Right lobe of liver (tissue), 6 donors: ENCODE results near the gene MYO1D. TPM values are rescaled to one million over a fixed set of nuclear protein-coding genes. Genes with fewer than 3 reads are reported as not detected.

Source experiments
- ATAC-seq, 4 donors: fragments of 200-7000 bp; cut with Tn5 transposase; one replicate each; pipeline ENCODE4 v1.9.1; 2020; ENCODE audit warnings: mild to moderate bottlenecking in 4 of 4, moderate library complexity in 4 of 4
- DNase-seq, 3 donors: peaks; one replicate each; pipeline ENCODE4 v3.0.0-alpha.2; 2020
- H3K27ac ChIP-seq, 3 donors: fragments of 200-600 bp; one replicate each; pipeline ENCODE4 v1.8.0; 2022
- H3K27me3 ChIP-seq, 2 donors: fragments of 200-600 bp; one replicate each; pipeline ENCODE4 v1.8.0; 2022
- H3K36me3 ChIP-seq, 4 donors: fragments of 200-600 bp; sonication (generic) in 1 of 4; one replicate each; pipeline versions ENCODE4 v1.5.1 to v1.8.0; 2017 to 2022; ENCODE audit warnings: control low read depth in 1 of 4
- H3K4me1 ChIP-seq, 4 donors: fragments of 200-600 bp; sonication (generic) in 1 of 4; one replicate each; pipeline versions ENCODE4 v1.5.1 to v1.8.0; 2017 to 2022; ENCODE audit warnings: control low read depth in 1 of 4
- H3K4me3 ChIP-seq, 3 donors: fragments of 200-600 bp; one replicate each; pipeline ENCODE4 v1.8.0; 2022
- H3K9me3 ChIP-seq, 4 donors: fragments of 200-600 bp; sonication (generic) in 1 of 4; one replicate each; pipeline versions ENCODE4 v1.5.1 to v1.8.0; 2017 to 2022; ENCODE audit warnings: control low read depth in 1 of 4
- CTCF ChIP-seq, 4 donors: fragments of 200-600 bp in 3 of 4; fragments of 450-650 bp in 1 of 4; IDR thresholded peaks; one replicate each; pipeline versions ENCODE4 v1.5.1 to v1.8.0; 2016 to 2022; ENCODE audit warnings: antibody characterized with exemption in 4 of 4, mild to moderate bottlenecking in 2 of 4
- POLR2A ChIP-seq: fragments of 450-650 bp; IDR thresholded peaks from one replicate; pipeline ENCODE4 v1.6.1; 2017; ENCODE audit warnings: antibody characterized with exemption, mild to moderate bottlenecking
- WGBS: methylation state at CpG from one replicate; pipeline ENCODE4 v1.1.6; 2018; ENCODE audit warnings: low coverage, low lambda C conversion rate; ENCODE audit not compliant: insufficient coverage; ENCODE audit errors: missing lambda C conversion rate; 5-methylcytosine and 5-hydroxymethylcytosine counted together
- intact Hi-C, 2 donors: fragments of 100-400 bp; cut with DNase I; formaldehyde crosslinking; loops; one replicate each; pipeline versions ENCODE4 v1.11.2 to v1.14.1; 2022
- total RNA-seq, 6 experiments: library from RNA; depleted of rRNA in 2 of 6; stranded (reverse); fragments of >200 nt in 2 of 6; fragmentation: NEBNext Ultra II Directional in 3 of 6; extraction: Animal tissue kit (Norgen Biotek cat#: 25700) in 3 of 6; gene quantifications; one replicate each; pipeline versions ENCODE4 v1.1.0 to v1.2.4, GENCODE V29; 2016 to 2023
- donor health status: DM: no; HTN: yes; CAD: no.
- donor health status: DM: no; HTN: no; CAD: no.
- donor health status: DM: no; HTN: no; CAD: no.
- donor health status: DM: no; HTN: yes; CAD: no.
- donor health status: DM: no; HTN: yes; CAD: no.

MYO1D gene
- total RNA-seq, 6 experiments from 2014 or later = 17.6 to 25.7 (median 21.0) TPM

DNA sequence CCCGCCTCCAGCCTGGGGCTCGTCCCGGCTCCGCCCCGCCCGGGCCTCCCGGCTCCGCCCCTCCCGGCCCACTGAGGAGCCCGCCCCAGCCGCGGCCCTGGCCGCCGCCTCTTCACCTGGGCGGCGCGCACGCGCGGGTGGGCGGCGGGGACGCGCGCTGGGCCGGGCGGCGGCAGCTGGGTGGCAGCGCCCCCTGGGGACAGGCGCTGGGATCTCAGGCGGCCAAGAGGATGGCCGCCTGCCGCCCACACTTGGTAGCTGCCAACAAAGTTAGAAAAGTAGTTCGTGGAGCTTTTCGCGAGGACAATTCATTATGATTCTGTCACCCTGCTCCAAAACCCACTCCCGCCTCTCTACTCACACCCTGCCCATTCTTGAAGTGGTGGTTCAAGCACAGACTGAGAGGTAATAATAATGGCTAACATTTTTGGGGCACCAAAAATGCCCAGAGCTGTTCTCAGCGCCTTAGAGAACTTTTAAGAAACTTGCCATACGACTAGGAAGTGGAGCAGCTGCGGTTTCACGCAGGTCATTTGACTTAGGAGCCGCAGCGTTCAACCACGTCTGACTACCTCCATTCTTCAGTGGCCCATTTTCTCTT, 340 bp upstream of the MYO1D start:
- Histone ChIP-seq H3K36me3 (no peaks in the 10 kb centered on the region), H3K4me3 (peak overlapping the region; percentile 66 to 90 (median 70)), H3K4me1 (peaks cover 0 to 5% (median 2%) of the 10 kb centered on the region in 4 donors), H3K9me3 (no peaks in the 10 kb centered on the region), H3K27ac (peak overlapping the region; percentile 48 to 87 (median 83)), H3K27me3 (no peaks in the 10 kb centered on the region)
- peak; percentile 95 for DNase-seq
- ATAC-seq = peak; percentile 95 to 99 (median 98)
- WGBS = 2% methylated on average over 16 of the region's 44 CpGs
- TF ChIP-seq CTCF (IDR thresholded peaks at IDR 0.05) (peak; percentile 73 to 100 (median 80)), POLR2A (no peak)
- intact Hi-C loops = loop anchor here (5.0 to 10.0 kb wide), 2 partner anchors 92 to 95 kb away; no protein-coding TSS in a partner anchor

DNA sequence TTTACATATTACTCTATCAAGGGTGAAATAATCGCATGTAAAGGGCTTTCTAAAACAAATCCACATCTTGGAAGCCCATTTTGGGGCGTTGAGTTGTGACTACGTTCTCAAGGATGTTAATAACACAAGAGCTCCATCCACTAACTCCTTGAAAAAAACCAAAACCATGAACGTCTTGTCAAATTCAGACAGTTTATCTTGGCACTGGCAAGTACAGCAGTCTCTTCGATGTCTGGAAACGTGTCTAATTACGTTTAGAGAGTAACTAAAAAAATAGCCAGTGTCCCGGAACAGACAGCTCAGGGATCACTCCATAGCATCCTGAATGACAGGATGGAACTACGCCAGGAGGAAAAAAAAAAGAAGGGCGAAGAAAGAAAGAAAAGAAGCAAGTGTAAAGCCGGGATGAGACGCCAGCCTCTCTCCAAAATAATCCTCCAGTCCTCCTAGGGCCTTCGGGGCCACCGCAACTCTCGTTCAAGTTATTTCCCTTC, 954 bp downstream of the MYO1D start:
- H3K27me3 ChIP-seq = no peaks in the 10 kb centered on the region
- no peaks in the 10 kb centered on the region for H3K36me3 ChIP-seq
- peaks cover 0 to 5% (median 2%) of the 10 kb centered on the region in 4 donors for H3K4me1 ChIP-seq
- no peaks in the 10 kb centered on the region for H3K9me3 ChIP-seq
- intact Hi-C loops = loop anchor here (5.0 to 10.0 kb wide), 2 partner anchors 91 to 94 kb away; no protein-coding TSS in a partner anchor
- peak overlapping the region; percentile 66 to 90 (median 70) for H3K4me3 ChIP-seq
- TF ChIP-seq POLR2A (no peak), CTCF (IDR thresholded peaks at IDR 0.05) (no peak)
- H3K27ac ChIP-seq = peak overlapping the region; percentile 74 to 87 (median 83)
- ATAC-seq (no peak), DNase-seq (no peak)
- WGBS = 3% methylated on average over 15 of the region's 15 CpGs

DNA sequence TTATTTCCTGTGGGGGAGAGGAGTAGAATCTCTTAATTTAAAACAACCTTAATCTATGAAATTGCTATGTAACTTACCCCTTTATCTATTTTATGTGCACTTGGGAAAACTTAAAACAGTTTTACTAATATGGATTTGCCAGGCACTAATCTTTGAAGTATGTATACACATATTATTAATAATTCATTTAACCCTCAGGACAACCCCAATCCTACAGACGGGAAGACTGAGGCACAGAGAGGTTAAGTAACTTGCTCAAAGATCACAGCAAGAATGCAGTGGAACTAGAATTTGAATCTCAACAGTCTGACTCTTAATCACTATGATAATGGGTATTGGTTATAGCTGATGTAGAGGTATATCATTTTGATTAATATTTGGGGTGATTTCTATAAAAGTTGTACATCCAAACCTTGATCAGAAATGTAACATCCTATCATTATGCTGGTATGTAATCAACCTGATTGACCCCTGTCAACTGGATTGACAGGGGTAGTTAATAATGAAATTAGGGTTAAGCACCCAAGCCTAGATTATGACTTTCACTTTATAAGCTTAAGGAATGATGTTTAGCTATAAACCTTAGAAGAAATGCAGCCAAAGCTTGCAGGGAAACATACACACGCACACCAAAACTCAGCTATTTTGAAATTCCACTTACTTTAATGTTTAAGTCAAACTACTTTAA, 1.6 kb downstream of the MYO1D start:
- H3K4me1 ChIP-seq = peaks cover 0 to 5% (median 2%) of the 10 kb centered on the region in 4 donors
- 55% methylated on average over 2 of the region's 2 CpGs for WGBS
- DNase-seq (no peak), ATAC-seq (no peak)
- H3K27me3 ChIP-seq = no peaks in the 10 kb centered on the region
- TF ChIP-seq CTCF (IDR thresholded peaks at IDR 0.05) (no peak), POLR2A (no peak)
- H3K27ac ChIP-seq = peak overlapping the region in 1 of 3 donors; percentile 83
- no peaks in the 10 kb centered on the region for H3K36me3 ChIP-seq
- intact Hi-C loops = loop anchor here (5.0 to 10.0 kb wide), 2 partner anchors 91 to 93 kb away; no protein-coding TSS in a partner anchor
- H3K4me3 ChIP-seq = peak overlapping the region in 1 of 3 donors; percentile 66
- H3K9me3 ChIP-seq = no peaks in the 10 kb centered on the region

DNA sequence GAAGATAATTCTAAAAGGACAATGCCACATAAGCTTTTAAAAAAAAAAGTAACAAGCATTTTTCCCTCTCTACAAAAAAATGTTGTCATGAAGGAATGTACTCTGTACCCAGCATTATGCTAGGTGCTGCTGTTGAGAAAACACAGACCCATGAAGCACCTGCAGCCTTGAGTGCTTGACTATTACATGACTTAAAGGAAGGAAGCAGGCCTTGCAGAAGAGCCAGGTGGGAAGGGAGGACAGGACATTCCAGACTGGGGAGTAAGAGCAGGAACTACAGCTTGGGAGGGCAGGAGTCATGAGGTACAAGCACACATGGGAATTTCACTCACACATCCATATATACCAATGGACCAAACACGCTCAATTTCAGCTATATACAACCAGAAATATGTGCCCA, 3.8 kb downstream of the MYO1D start:
- intact Hi-C loops = loop anchor here in 1 of 2 donors (10.0 kb wide), 1 partner anchor 88 kb away; no protein-coding TSS in a partner anchor

More for the DNA sequence above, 3.8 kb downstream of the MYO1D start:
- no peak for TF ChIP-seq CTCF (IDR thresholded peaks at IDR 0.05)
- TF ChIP-seq POLR2A = no peak
- Histone ChIP-seq H3K27me3 (no peaks in the 10 kb centered on the region), H3K4me3 (no peak overlapping the region), H3K4me1 (peaks cover 0 to 5% (median 4%) of the 10 kb centered on the region in 4 donors), H3K9me3 (no peaks in the 10 kb centered on the region), H3K27ac (no peak overlapping the region), H3K36me3 (no peaks in the 10 kb centered on the region)
- ATAC-seq (no peak), DNase-seq (no peak)
- no CpG with 5 or more reads among the region's 1 CpG for WGBS
